Measurements from ENCODE around the gene FOLR3. TPM values are rescaled to one million over a fixed set of nuclear protein-coding genes. Genes with fewer than 3 reads are reported as not detected.

The FOLR3 gene
- total and polyA plus RNA-seq, 5 donors from 2014 or later = 0.32 TPM; not detected in 4

GRCh38 chr11:72102631-72102945 is 32.9 kb upstream of the FOLR3 start:
- Histone ChIP-seq H3K27me3 (ENCODE audit: control insufficient read depth, insufficient read depth, low read length) (no peaks in the 10 kb centered on the region), H3K9me3 (ENCODE audit: control insufficient read depth in 2 of 2, low read length in 2 of 2) (no peaks in the 10 kb centered on the region), H3K4me1 (ENCODE audit: control insufficient read depth, insufficient read depth, low read length, poor library complexity, severe bottlenecking) (peaks cover 31% of the 10 kb centered on the region), H3K36me3 (ENCODE audit: control insufficient read depth, insufficient read depth, low read length) (peaks cover 24% of the 10 kb centered on the region), H3K4me3 (ENCODE audit: low read depth, low read length) (peak overlapping the region; percentile 90), H3K27ac (ENCODE audit: insufficient read depth, low read length, poor library complexity, severe bottlenecking) (peak overlapping the region; percentile 90)
- Mint-ChIP-seq H3K9me3 (peaks cover 0 to 1% (median 0%) of the 10 kb centered on the region in 7 donors), H3K27me3 (no peaks in the 10 kb centered on the region), H3K4me1 (peaks cover 24 to 61% (median 34%) of the 10 kb centered on the region in 4 donors), H3K4me3 (peak overlapping the region; percentile 92 to 95 (median 92)), H3K27ac (peak overlapping the region; percentile 94 to 98 (median 96)), H3K36me3 (peaks cover 16% of the 10 kb centered on the region)
- ATAC-seq (ENCODE audit: low read depth in 2 of 2) (no peak), DNase-seq (no peak)

DNA sequence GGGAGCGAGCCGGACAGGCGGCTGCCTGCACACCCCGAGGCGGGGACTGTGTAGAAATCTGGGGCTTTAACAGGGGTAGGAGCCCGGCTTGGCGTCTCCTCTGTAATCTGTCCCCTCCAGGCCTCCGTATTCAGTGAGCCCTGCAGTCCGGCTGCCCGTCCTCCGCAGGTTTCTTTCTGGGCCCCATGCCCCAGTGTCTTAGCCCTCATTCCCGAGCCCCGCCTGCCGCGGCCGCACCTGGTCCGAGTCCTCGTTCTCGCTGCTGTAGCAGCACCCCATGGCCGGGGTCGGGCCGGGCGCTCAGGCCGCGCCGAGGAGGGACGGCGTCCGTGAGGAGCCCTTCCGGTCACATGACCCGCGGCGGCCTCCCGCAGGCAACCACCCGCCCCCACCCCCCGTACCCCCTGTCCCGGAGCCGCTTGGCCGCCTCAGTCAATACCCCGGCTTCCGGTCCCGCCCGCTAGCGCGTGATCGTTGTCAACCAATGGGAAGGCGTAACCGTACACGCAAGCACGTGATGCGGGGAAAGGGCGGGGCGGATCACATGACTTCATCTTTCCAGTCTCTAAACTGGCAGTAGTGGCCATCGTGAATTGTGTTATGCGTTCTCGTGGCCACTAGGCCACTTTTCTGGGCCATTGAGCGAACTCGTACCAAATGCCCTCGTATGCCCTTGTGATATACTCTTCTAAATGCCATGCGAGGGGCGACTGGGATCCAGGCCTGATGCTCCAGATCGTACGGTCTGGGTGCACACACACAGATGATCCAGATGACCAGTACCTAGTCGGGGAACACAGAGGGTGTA is 32.4 kb upstream of the FOLR3 start, which contains the start of gene LAMTOR1:
LAMTOR1 (minus strand) TSS at position 352 of the 808 bp plus-strand sequence; CDS start at position 279, 73 bp downstream.
- peak; percentile 96 to 99 (median 97) for DNase-seq
- H3K36me3 Mint-ChIP-seq = peaks cover 16% of the 10 kb centered on the region
- Histone ChIP-seq H3K27ac (ENCODE audit: insufficient read depth, low read length, poor library complexity, severe bottlenecking) (peak within 1 kb of the TSS; percentile 90), H3K36me3 (ENCODE audit: control insufficient read depth, insufficient read depth, low read length) (peaks cover 22% of the 10 kb centered on the region), H3K9me3 (ENCODE audit: control insufficient read depth in 2 of 2, low read length in 2 of 2) (no peaks in the 10 kb centered on the region), H3K4me1 (ENCODE audit: control insufficient read depth, insufficient read depth, low read length, poor library complexity, severe bottlenecking) (peaks cover 31% of the 10 kb centered on the region), H3K27me3 (ENCODE audit: control insufficient read depth, insufficient read depth, low read length) (no peaks in the 10 kb centered on the region), H3K4me3 (ENCODE audit: low read depth, low read length) (peak within 1 kb of the TSS; percentile 90)
- peak; percentile 96 to 98 for ATAC-seq (ENCODE audit: low read depth in 2 of 2)
- peaks cover 0 to 1% (median 0%) of the 10 kb centered on the region in 7 donors for H3K9me3 Mint-ChIP-seq
- peak within 1 kb of the TSS; percentile 96 to 98 (median 97) for H3K27ac Mint-ChIP-seq
- peaks cover 24 to 58% (median 34%) of the 10 kb centered on the region in 4 donors for H3K4me1 Mint-ChIP-seq
- H3K27me3 Mint-ChIP-seq = no peaks in the 10 kb centered on the region
- peak within 1 kb of the TSS; percentile 92 to 95 (median 92) for H3K4me3 Mint-ChIP-seq

DNA sequence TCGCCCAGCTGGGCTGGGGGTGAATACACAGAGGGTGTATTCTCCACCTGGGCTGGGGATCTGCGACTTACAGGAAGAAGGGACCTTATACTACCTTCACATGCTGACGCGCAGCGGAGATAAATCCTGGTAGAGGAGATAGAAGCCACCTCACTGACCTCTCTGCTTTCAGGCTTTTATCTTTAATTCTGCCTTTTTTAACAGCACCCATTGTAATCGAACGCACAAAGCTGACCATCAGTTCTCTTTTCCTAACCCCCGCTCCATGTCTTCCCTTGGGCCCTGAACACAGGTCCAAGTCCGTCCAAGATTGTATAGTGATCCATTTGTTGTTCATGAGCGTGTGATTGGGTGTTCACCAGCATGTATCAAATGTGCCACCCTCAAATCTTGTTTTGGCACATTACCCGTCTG is 31.8 kb upstream of the FOLR3 start:
- peaks cover 24 to 58% (median 34%) of the 10 kb centered on the region in 4 donors for H3K4me1 Mint-ChIP-seq
- DNase-seq (no peak), ATAC-seq (ENCODE audit: low read depth in 2 of 2) (no peak)
- H3K27ac Mint-ChIP-seq = peak overlapping the region; percentile 96 to 98 (median 97)
- peaks cover 0 to 1% (median 0%) of the 10 kb centered on the region in 7 donors for H3K9me3 Mint-ChIP-seq
- H3K36me3 Mint-ChIP-seq = peaks cover 16% of the 10 kb centered on the region
- Histone ChIP-seq H3K9me3 (ENCODE audit: control insufficient read depth in 2 of 2, low read length in 2 of 2) (no peaks in the 10 kb centered on the region), H3K4me1 (ENCODE audit: control insufficient read depth, insufficient read depth, low read length, poor library complexity, severe bottlenecking) (peaks cover 31% of the 10 kb centered on the region), H3K27me3 (ENCODE audit: control insufficient read depth, insufficient read depth, low read length) (no peaks in the 10 kb centered on the region), H3K36me3 (ENCODE audit: control insufficient read depth, insufficient read depth, low read length) (peaks cover 22% of the 10 kb centered on the region), H3K4me3 (ENCODE audit: low read depth, low read length) (peak overlapping the region; percentile 58), H3K27ac (ENCODE audit: insufficient read depth, low read length, poor library complexity, severe bottlenecking) (peak overlapping the region; percentile 90)
- H3K4me3 Mint-ChIP-seq = peak overlapping the region; percentile 92 to 95 (median 92)
- H3K27me3 Mint-ChIP-seq = no peaks in the 10 kb centered on the region

- Mint-ChIP-seq H3K4me1 (peaks cover 22 to 46% (median 30%) of the 10 kb centered on the region in 4 donors), H3K27me3 (no peaks in the 10 kb centered on the region), H3K4me3 (peak within 1 kb of the TSS in 2 of 4 donors; percentile 43 to 92), H3K27ac (peak within 1 kb of the TSS; percentile 83 to 98 (median 96)), H3K36me3 (peaks cover 23% of the 10 kb centered on the region), H3K9me3 (peaks cover 0 to 1% (median 0%) of the 10 kb centered on the region in 7 donors)
- Histone ChIP-seq H3K27me3 (ENCODE audit: control insufficient read depth, insufficient read depth, low read length) (no peaks in the 10 kb centered on the region), H3K27ac (ENCODE audit: insufficient read depth, low read length, poor library complexity, severe bottlenecking) (no peak within 1 kb of the TSS), H3K4me3 (ENCODE audit: low read depth, low read length) (no peak within 1 kb of the TSS), H3K4me1 (ENCODE audit: control insufficient read depth, insufficient read depth, low read length, poor library complexity, severe bottlenecking) (peaks cover 24% of the 10 kb centered on the region), H3K9me3 (ENCODE audit: control insufficient read depth in 2 of 2, low read length in 2 of 2) (no peaks in the 10 kb centered on the region), H3K36me3 (ENCODE audit: control insufficient read depth, insufficient read depth, low read length) (peaks cover 18% of the 10 kb centered on the region)
- DNase-seq (no peak), ATAC-seq (ENCODE audit: low read depth in 2 of 2) (no peak)
Measured at GRCh38 chr11:72105888-72106287, 29.6 kb upstream of the FOLR3 start, which contains the start of gene TOMT. TSS of gene TOMT (plus strand) at chr11:72105924. CDS start at chr11:72105952, 28 bp downstream.

DNA sequence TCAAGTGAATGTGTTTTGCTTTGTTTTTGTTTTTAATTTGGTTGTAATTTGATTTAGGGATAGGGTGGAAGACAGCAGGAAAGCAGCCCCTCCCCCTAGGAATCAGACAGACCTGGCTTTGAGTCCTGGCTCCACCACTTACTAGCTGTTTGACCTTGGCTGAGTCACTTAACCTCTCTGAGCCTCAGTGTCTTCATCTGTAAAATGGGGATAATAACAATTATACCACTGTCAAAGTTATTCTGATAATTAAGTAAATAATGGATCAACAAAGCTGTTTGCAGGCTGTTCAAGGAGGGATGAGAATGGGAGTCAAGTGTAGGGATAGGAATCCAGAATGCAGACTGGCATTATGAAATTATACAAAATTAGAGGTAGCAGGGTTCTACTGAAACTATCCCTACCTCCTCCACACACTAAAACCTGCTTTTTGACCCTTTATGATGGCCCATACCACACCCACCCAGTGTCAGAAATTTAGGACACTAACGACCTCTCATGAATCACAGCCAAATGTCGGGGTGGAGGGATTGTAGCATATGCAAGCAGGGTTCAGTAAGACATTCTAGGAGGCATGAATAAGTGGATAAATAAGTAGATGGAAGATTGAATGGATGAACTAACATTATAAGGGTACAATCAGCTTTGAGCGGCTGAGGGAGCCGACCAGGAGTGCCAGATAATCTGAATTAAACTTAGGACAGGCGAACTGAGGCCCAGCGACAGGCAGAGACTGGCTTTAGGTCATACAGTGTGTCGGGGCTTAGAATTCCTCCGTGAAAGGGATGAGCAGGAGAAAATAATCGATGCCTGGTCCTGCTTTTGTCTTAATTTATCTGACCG is 24.0 kb upstream of the FOLR3 start:
- Mint-ChIP-seq H3K36me3 (peaks cover 12% of the 10 kb centered on the region), H3K9me3 (no peaks in the 10 kb centered on the region), H3K27ac (peak overlapping the region; percentile 98 to 100 (median 99)), H3K4me1 (peaks cover 0 to 30% (median 21%) of the 10 kb centered on the region in 4 donors), H3K27me3 (peaks cover 11% of the 10 kb centered on the region), H3K4me3 (peak overlapping the region; percentile 92 to 97 (median 96))
- Histone ChIP-seq H3K4me1 (ENCODE audit: control insufficient read depth, insufficient read depth, low read length, poor library complexity, severe bottlenecking) (peaks cover 19% of the 10 kb centered on the region), H3K27ac (ENCODE audit: insufficient read depth, low read length, poor library complexity, severe bottlenecking) (peak overlapping the region; percentile 96), H3K27me3 (ENCODE audit: control insufficient read depth, insufficient read depth, low read length) (no peaks in the 10 kb centered on the region), H3K36me3 (ENCODE audit: control insufficient read depth, insufficient read depth, low read length) (peaks cover 18% of the 10 kb centered on the region), H3K4me3 (ENCODE audit: low read depth, low read length) (peak overlapping the region; percentile 93), H3K9me3 (ENCODE audit: control insufficient read depth in 2 of 2, low read length in 2 of 2) (no peaks in the 10 kb centered on the region)
- no peak for DNase-seq
- no peak for ATAC-seq (ENCODE audit: low read depth in 2 of 2)

- Mint-ChIP-seq H3K4me1 (peaks cover 0 to 30% (median 20%) of the 10 kb centered on the region in 4 donors), H3K27me3 (peaks cover 15% of the 10 kb centered on the region), H3K27ac (peak within 1 kb of the TSS; percentile 98 to 100 (median 99)), H3K36me3 (peaks cover 9% of the 10 kb centered on the region), H3K4me3 (peak within 1 kb of the TSS; percentile 92 to 97 (median 96)), H3K9me3 (no peaks in the 10 kb centered on the region)
- Histone ChIP-seq H3K4me3 (ENCODE audit: low read depth, low read length) (peak within 1 kb of the TSS; percentile 93), H3K4me1 (ENCODE audit: control insufficient read depth, insufficient read depth, low read length, poor library complexity, severe bottlenecking) (peaks cover 19% of the 10 kb centered on the region), H3K9me3 (ENCODE audit: control insufficient read depth in 2 of 2, low read length in 2 of 2) (no peaks in the 10 kb centered on the region), H3K27ac (ENCODE audit: insufficient read depth, low read length, poor library complexity, severe bottlenecking) (peak within 1 kb of the TSS; percentile 96), H3K27me3 (ENCODE audit: control insufficient read depth, insufficient read depth, low read length) (no peaks in the 10 kb centered on the region), H3K36me3 (ENCODE audit: control insufficient read depth, insufficient read depth, low read length) (peaks cover 17% of the 10 kb centered on the region)
- DNase-seq (peak; percentile 98 to 100 (median 99)), ATAC-seq (ENCODE audit: low read depth in 2 of 2) (peak; percentile 85 to 88)
Measured at GRCh38 chr11:72112143-72112977, 23.2 kb upstream of the FOLR3 start, which contains the start of gene ANAPC15. TSS of gene ANAPC15 (minus strand) at chr11:72112695. CDS start at chr11:72111276, 1,419 bp downstream.
